Measurements from ENCODE around the gene PTGR1.

PTGR1 gene

DNA sequence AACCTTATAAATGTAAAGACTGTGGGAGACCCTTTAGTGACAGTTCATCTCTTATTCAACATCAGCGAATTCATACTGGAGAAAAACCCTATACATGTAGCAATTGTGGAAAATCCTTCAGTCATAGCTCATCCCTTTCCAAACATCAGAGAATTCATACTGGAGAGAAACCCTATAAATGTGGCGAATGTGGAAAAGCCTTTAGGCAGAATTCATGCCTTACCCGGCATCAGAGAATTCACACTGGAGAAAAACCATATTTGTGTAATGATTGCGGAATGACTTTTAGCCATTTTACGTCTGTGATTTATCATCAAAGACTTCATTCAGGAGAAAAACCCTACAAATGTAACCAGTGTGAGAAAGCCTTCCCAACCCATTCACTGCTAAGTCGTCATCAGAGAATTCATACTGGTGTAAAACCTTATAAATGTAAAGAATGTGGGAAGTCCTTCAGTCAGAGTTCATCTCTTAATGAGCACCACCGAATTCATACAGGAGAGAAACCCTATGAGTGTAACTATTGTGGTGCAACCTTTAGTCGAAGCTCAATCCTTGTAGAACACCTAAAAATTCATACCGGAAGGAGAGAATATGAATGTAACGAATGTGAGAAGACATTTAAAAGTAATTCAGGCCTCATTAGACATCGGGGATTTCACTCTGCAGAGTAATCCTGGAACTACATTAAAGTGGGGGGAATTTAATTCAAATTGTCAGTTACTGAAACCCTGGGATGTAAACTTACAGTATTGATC, 56.8 kb downstream of the PTGR1 start:
- no peak for DNase-seq (ENCODE audit: low read depth)

GRCh38 chr9:111533099-111533790, 66.2 kb downstream of the PTGR1 start:
- DNase-seq (ENCODE audit: low read depth): no peak

DNA sequence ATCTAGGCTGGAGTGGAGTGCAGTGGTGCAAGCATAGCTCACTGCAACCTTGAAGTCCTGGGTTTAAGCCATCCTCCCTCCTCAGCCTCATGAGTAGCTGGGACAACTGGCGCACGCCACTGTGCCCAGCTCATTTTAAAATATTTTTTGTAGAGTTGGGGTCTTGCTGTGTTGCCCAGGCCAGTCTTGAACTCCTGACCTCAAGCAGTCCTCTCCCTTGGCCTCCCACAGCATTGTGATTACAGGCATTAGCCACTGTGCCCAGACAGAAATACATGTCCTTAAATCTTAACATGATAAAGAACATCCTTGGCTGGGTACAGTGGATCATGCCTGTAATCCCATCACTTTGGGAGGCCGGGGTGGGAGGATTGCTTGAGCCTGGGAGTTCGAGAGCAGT, 67.7 kb downstream of the PTGR1 start:
- no peak for DNase-seq (ENCODE audit: low read depth)

GRCh38 chr9:111529787-111530186, 69.7 kb downstream of the PTGR1 start:
- no peak for DNase-seq (ENCODE audit: low read depth)

DNA sequence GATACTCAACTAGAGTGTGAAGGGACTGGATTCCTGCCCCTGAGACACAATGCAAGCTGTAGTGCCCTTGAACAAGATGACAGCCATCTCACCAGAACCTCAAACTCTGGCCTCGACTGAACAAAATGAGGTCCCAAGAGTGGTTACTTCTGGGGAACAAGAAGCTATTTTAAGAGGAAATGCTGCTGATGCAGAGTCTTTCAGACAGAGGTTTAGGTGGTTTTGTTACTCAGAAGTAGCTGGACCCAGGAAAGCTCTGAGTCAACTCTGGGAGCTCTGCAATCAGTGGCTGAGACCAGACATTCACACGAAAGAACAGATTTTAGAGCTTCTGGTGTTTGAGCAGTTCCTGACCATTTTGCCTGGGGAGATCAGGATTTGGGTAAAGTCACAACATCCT, 72.1 kb downstream of the PTGR1 start:
- no peak for DNase-seq (ENCODE audit: low read depth)

DNA sequence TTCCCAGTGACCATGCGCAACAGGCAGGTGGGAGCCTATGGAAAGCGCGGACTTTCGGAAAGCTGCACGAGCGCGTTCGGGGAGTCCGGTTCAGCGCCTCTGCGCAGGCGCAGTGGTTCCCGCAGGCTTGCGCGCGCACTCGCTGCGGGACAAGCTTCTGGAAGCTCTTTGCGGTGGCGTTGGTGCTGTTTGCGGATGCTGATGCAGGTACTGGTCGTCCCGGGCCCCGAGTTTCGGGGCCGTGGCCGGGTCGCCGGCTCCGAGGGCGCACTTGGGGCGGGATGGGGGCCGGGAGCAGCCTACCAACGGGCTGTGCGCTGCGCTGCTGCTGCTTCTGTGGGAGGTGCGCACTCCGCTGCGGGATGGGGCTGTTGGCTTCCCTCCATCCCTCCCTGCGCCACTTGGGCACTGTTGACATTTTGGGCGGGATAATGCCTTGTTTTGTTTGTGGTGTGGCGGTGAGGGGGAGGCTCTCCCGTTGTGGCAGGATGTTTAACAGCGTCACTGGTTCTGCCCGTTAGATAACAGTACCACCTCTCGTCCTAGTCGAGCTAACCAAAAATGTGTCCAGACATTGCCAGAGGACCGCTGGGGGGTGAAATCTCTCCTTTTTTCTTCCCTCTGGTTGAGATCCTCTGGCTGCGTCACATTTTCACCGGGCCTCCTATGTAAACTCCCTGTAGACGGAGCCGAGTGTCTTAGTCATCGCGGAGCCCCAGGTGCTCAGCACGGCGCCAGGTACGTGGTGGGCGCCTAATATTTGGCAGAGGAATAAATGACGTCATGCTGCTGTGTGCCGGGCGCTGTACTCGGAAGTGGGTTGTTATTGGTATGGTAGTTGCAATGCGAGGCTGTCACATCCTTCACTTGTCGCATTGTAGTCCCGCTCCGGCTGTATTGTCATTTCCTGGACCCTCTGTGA, 74.1 kb downstream of the PTGR1 start, which contains the start of gene ZNF483:
TSS of gene ZNF483 (plus strand) at position 124 of the 922 bp plus-strand sequence. CDS start 2,217 bp downstream, outside the sequence.
- DNase-seq (ENCODE audit: low read depth): peak; percentile 52

DNA sequence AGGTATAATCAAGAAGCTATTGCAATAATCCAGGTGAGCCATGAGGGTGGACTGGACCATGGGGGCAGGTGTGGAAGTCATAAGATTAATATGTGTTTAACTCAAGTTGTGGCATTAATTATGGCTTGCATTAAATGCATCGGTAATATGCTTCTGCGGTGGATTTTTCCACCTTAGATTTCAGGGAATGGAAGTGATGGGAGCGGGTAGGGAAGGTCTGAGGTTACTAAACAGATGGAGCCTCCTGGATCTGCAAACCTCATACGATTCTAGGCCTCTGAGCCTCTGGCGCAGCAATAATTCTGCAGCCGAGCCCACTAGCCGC, 74.8 kb downstream of the PTGR1 start:
- DNase-seq (ENCODE audit: low read depth): no peak

- no peak for DNase-seq (ENCODE audit: low read depth)
Measured at GRCh38 chr9:111516061-111516465, 83.4 kb downstream of the PTGR1 start.

- DNase-seq (ENCODE audit: low read depth): no peak
Measured at GRCh38 chr9:111514967-111515366, 84.5 kb downstream of the PTGR1 start.
